ENCODE data around the gene INSL3.
"Not testable (repeated sequence)": the region's sequence is repeated elsewhere in the genome, so short reads cannot be mapped to it uniquely, and the experiment has no call there.

The INSL3 gene

GRCh38 chr19:17812099-17812498 lies 9.2 kb downstream of the INSL3 start:
- DNase-seq (ENCODE audit: low read depth in 2 of 2) = no peak

GRCh38 chr19:17811681-17812080 lies 9.6 kb downstream of the INSL3 start:
- no peak for DNase-seq (ENCODE audit: low read depth in 2 of 2)

- no peak for DNase-seq (ENCODE audit: low read depth in 2 of 2)
Measured at GRCh38 chr19:17811103-17811502, 10.2 kb downstream of the INSL3 start.

- no peak for DNase-seq (ENCODE audit: low read depth in 2 of 2)
Measured at GRCh38 chr19:17807731-17808316, 13.5 kb downstream of the INSL3 start.

- no peak for DNase-seq (ENCODE audit: low read depth in 2 of 2)
Measured at GRCh38 chr19:17806945-17807344, 14.4 kb downstream of the INSL3 start.

- no peak for DNase-seq (ENCODE audit: low read depth in 2 of 2)
Measured at GRCh38 chr19:17805427-17805826, 15.9 kb downstream of the INSL3 start.

GRCh38 chr19:17803264-17803896 lies 17.9 kb downstream of the INSL3 start:
- no peak for DNase-seq (ENCODE audit: low read depth in 2 of 2)

GRCh38 chr19:17802137-17802858 lies 19.0 kb downstream of the INSL3 start:
- no peak for DNase-seq (ENCODE audit: low read depth in 2 of 2)

GRCh38 chr19:17798599-17798998 lies 22.7 kb downstream of the INSL3 start:
- not testable (repeated sequence) for DNase-seq (ENCODE audit: low read depth in 2 of 2)

- DNase-seq (ENCODE audit: low read depth in 2 of 2) = no peak
Measured at GRCh38 chr19:17797424-17798201, 23.7 kb downstream of the INSL3 start.

GRCh38 chr19:17796838-17797423 lies 24.4 kb downstream of the INSL3 start:
- no peak for DNase-seq (ENCODE audit: low read depth in 2 of 2)

- no peak for DNase-seq (ENCODE audit: low read depth in 2 of 2)
Measured at GRCh38 chr19:17796013-17796837, 25.1 kb downstream of the INSL3 start.

- no peak for DNase-seq (ENCODE audit: low read depth in 2 of 2)
Measured at GRCh38 chr19:17795495-17795856, 25.8 kb downstream of the INSL3 start.

- no peak for DNase-seq (ENCODE audit: low read depth in 2 of 2)
Measured at GRCh38 chr19:17794731-17795494, 26.4 kb downstream of the INSL3 start, which contains the start of gene B3GNT3. Gene B3GNT3, plus strand, starts transcription at chr19:17795138. Its CDS starts 12,670 bp downstream, at chr19:17807808.

- DNase-seq (ENCODE audit: low read depth in 2 of 2) = no peak
Measured at GRCh38 chr19:17794412-17794730, 26.9 kb downstream of the INSL3 start.

- DNase-seq (ENCODE audit: low read depth in 2 of 2) = no peak
Measured at GRCh38 chr19:17790059-17790780, 31.1 kb downstream of the INSL3 start.

- no peak for DNase-seq (ENCODE audit: low read depth in 2 of 2)
Measured at GRCh38 chr19:17788632-17789031, 32.7 kb downstream of the INSL3 start.

GRCh38 chr19:17787274-17787913 lies 33.9 kb downstream of the INSL3 start:
- no peak for DNase-seq (ENCODE audit: low read depth in 2 of 2)

All from stimulated activated CD4-positive, alpha-beta T cell treated with anti-CD3 and anti-CD28 coated beads, Interleukin-1b, Interleukin-23, amount 100 ng/mL, for 4 hours (primary cell).